ENCODE data around the gene TGFB1I1.

TGFB1I1 gene

GRCh38 chr16:31473264-31473984 lies 1.5 kb downstream of the TGFB1I1 start:
- no peaks in the 10 kb centered on the region for H3K9me3 ChIP-seq (ENCODE audit: control insufficient read depth, insufficient read depth, low read length)
- no peak overlapping the region for H3K27ac ChIP-seq (ENCODE audit: low read depth, low read length)
- no peaks in the 10 kb centered on the region for H4K20me1 ChIP-seq (ENCODE audit: control insufficient read depth, insufficient read depth, low read depth, low read length)
- H3K4me2 ChIP-seq (ENCODE audit: low read length), result no peak overlapping the region
- H3K4me3 ChIP-seq (ENCODE audit: low read length), result no peak overlapping the region
- H3F3A ChIP-seq (ENCODE audit: control insufficient read depth, insufficient read depth), result no peaks in the 10 kb centered on the region
- no peaks in the 10 kb centered on the region for H3K36me3 ChIP-seq (ENCODE audit: control insufficient read depth, low read length)
- no peaks in the 10 kb centered on the region for H3K9me2 ChIP-seq (replicated peaks; ENCODE audit: control insufficient read depth, low read length)
- TF ChIP-seq, protein P1, sequence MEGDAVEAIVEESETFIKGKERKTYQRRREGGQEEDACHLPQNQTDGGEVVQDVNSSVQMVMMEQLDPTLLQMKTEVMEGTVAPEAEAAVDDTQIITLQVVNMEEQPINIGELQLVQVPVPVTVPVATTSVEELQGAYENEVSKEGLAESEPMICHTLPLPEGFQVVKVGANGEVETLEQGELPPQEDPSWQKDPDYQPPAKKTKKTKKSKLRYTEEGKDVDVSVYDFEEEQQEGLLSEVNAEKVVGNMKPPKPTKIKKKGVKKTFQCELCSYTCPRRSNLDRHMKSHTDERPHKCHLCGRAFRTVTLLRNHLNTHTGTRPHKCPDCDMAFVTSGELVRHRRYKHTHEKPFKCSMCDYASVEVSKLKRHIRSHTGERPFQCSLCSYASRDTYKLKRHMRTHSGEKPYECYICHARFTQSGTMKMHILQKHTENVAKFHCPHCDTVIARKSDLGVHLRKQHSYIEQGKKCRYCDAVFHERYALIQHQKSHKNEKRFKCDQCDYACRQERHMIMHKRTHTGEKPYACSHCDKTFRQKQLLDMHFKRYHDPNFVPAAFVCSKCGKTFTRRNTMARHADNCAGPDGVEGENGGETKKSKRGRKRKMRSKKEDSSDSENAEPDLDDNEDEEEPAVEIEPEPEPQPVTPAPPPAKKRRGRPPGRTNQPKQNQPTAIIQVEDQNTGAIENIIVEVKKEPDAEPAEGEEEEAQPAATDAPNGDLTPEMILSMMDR (IDR thresholded peaks at IDR 0.05; ENCODE audit: low read depth, low read length, poor library complexity, severe bottlenecking), result no peak
- TF ChIP-seq EZH2phosphoT487 (IDR thresholded peaks at IDR 0.05; ENCODE audit: borderline replicate concordance, low read length), result no peak
- no peaks in the 10 kb centered on the region for H3K79me2 ChIP-seq (ENCODE audit: control insufficient read depth, low read length)
- peaks cover 12% of the 10 kb centered on the region for H3K4me1 ChIP-seq (ENCODE audit: control insufficient read depth, low read length)
- peaks cover 8% of the 10 kb centered on the region for H3K27me3 ChIP-seq (ENCODE audit: control insufficient read depth, low read length)

DNA sequence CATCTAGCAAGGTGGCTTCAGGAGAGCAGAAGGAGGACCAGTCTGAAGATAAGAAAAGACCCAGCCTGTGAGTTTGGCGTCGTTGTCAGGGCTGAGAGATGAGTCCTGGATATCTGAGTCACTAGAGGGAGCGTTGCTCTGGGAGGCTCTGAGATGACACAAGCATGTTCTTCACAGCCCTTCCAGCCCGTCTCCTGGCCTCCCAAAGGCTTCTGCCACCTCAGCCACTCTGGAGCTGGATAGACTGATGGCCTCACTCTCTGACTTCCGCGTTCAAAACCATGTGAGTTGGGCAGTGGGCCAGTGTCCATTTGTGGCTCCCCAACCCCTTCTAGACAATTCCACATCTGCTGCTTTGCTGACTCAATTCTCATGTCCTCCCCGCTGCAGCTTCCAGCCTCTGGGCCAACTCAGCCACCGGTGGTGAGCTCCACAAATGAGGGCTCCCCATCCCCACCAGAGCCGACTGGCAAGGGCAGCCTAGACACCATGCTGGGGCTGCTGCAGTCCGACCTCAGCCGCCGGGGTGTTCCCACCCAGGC lies 2.3 kb downstream of the TGFB1I1 start:
- Histone ChIP-seq H3K4me1 (ENCODE audit: control insufficient read depth, low read length) (peaks cover 12% of the 10 kb centered on the region), H3K4me2 (ENCODE audit: low read length) (no peak overlapping the region), H3K27me3 (ENCODE audit: control insufficient read depth, low read length) (peaks cover 12% of the 10 kb centered on the region), H3F3A (ENCODE audit: control insufficient read depth, insufficient read depth) (no peaks in the 10 kb centered on the region), H3K27ac (ENCODE audit: low read depth, low read length) (no peak overlapping the region), H3K79me2 (ENCODE audit: control insufficient read depth, low read length) (no peaks in the 10 kb centered on the region), H3K9me2 (replicated peaks; ENCODE audit: control insufficient read depth, low read length) (no peaks in the 10 kb centered on the region), H3K4me3 (ENCODE audit: low read length) (no peak overlapping the region), H3K36me3 (ENCODE audit: control insufficient read depth, low read length) (no peaks in the 10 kb centered on the region), H4K20me1 (ENCODE audit: control insufficient read depth, insufficient read depth, low read depth, low read length) (no peaks in the 10 kb centered on the region), H3K9me3 (ENCODE audit: control insufficient read depth, insufficient read depth, low read length) (no peaks in the 10 kb centered on the region)
- TF ChIP-seq, protein P1 (IDR thresholded peaks at IDR 0.05; ENCODE audit: low read depth, low read length, poor library complexity, severe bottlenecking), result no peak
- no peak for TF ChIP-seq EZH2phosphoT487 (IDR thresholded peaks at IDR 0.05; ENCODE audit: borderline replicate concordance, low read length)

DNA sequence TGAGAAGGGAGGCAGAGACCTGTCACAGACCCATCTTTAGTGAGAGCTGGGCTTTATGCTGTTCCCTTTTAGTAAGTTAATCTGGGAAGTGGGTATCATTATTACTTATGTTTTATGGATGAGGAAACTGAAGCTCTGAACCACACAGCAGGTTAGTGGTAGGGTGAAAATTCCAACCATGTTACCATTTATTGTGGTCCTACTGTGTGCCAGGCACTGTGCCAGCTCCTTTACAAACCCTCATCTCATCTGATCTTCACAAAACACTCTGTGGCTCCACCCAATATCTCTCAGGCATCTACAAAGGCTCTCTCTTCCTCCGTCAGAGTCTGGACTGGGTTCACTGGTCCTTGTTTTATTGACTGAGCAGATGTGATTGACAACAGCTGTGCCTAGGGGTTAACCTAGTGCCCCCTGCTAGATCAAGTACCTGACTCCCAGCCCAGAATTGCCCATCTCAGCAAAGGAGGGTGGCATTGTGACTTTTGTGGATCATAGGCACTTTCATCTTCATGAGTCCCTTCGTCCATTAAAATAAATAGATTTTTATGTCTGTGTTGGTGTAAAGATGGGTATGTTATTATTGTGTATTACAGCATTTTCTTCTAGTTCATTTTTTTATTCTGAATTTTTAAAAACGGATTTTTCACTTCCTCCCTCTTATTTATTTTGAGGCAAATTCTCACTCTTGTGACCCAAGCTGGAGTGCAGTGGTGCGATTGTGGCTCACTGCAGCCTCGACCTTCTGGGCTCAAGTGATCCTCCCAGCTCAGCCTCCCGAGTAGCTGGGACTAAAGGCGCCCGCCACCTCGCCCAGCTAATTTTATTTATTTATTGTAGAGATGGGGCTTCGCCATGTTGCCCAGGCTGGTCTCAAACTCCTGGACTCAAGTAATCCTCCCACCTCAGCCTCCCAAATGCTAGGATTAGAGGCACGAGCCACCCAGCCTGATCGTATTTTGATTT lies 3.1 kb downstream of the TGFB1I1 start:
- no peak overlapping the region for H3K4me3 ChIP-seq (ENCODE audit: low read length)
- H3K4me2 ChIP-seq (ENCODE audit: low read length), result no peak overlapping the region
- TF ChIP-seq, protein P1 (IDR thresholded peaks at IDR 0.05; ENCODE audit: low read depth, low read length, poor library complexity, severe bottlenecking), result no peak
- TF ChIP-seq EZH2phosphoT487 (IDR thresholded peaks at IDR 0.05; ENCODE audit: borderline replicate concordance, low read length), result no peak
- no peaks in the 10 kb centered on the region for H3K9me3 ChIP-seq (ENCODE audit: control insufficient read depth, insufficient read depth, low read length)
- H3F3A ChIP-seq (ENCODE audit: control insufficient read depth, insufficient read depth), result no peaks in the 10 kb centered on the region
- peaks cover 12% of the 10 kb centered on the region for H3K4me1 ChIP-seq (ENCODE audit: control insufficient read depth, low read length)
- H3K79me2 ChIP-seq (ENCODE audit: control insufficient read depth, low read length), result no peaks in the 10 kb centered on the region
- no peaks in the 10 kb centered on the region for H4K20me1 ChIP-seq (ENCODE audit: control insufficient read depth, insufficient read depth, low read depth, low read length)
- H3K27me3 ChIP-seq (ENCODE audit: control insufficient read depth, low read length), result peaks cover 14% of the 10 kb centered on the region
- no peaks in the 10 kb centered on the region for H3K9me2 ChIP-seq (replicated peaks; ENCODE audit: control insufficient read depth, low read length)
- no peak overlapping the region for H3K27ac ChIP-seq (ENCODE audit: low read depth, low read length)
- no peaks in the 10 kb centered on the region for H3K36me3 ChIP-seq (ENCODE audit: control insufficient read depth, low read length)
